ENCODE results near the gene AUTS2.

AUTS2 gene

GRCh38 chr7:69818636-69819332, 220.5 kb downstream of the AUTS2 start:
- Histone ChIP-seq H3K4me1 (ENCODE audit: control insufficient read depth in 1 of 2, insufficient read depth in 2 of 2, low read length in 2 of 2) (no peaks in the 10 kb centered on the region), H3K9ac (ENCODE audit: low read depth in 1 of 2, low read length in 2 of 2) (no peak overlapping the region), H3K4me3 (ENCODE audit: low read depth in 1 of 2, low read length in 2 of 2) (no peak overlapping the region), H3K36me3 (ENCODE audit: control insufficient read depth in 1 of 2, insufficient read depth in 2 of 2, low read length in 2 of 2) (no peaks in the 10 kb centered on the region), H3K9me3 (ENCODE audit: control insufficient read depth in 1 of 2, low read length in 2 of 2) (no peaks in the 10 kb centered on the region), H3K27ac (ENCODE audit: low read depth, low read length) (no peak overlapping the region), H3K27me3 (ENCODE audit: control insufficient read depth in 1 of 2, insufficient read depth in 2 of 2, low read length in 2 of 2) (no peaks in the 10 kb centered on the region)

GRCh38 chr7:69819333-69819705, 221.0 kb downstream of the AUTS2 start:
- H3K4me1 ChIP-seq (ENCODE audit: control insufficient read depth in 1 of 2, insufficient read depth in 2 of 2, low read length in 2 of 2) = no peaks in the 10 kb centered on the region
- no peak overlapping the region for H3K27ac ChIP-seq (ENCODE audit: low read depth, low read length)
- no peaks in the 10 kb centered on the region for H3K27me3 ChIP-seq (ENCODE audit: control insufficient read depth in 1 of 2, insufficient read depth in 2 of 2, low read length in 2 of 2)
- no peak overlapping the region for H3K9ac ChIP-seq (ENCODE audit: low read depth in 1 of 2, low read length in 2 of 2)
- no peak overlapping the region for H3K4me3 ChIP-seq (ENCODE audit: low read depth in 1 of 2, low read length in 2 of 2)
- no peaks in the 10 kb centered on the region for H3K36me3 ChIP-seq (ENCODE audit: control insufficient read depth in 1 of 2, insufficient read depth in 2 of 2, low read length in 2 of 2)
- H3K9me3 ChIP-seq (ENCODE audit: control insufficient read depth in 1 of 2, low read length in 2 of 2) = no peaks in the 10 kb centered on the region

DNA sequence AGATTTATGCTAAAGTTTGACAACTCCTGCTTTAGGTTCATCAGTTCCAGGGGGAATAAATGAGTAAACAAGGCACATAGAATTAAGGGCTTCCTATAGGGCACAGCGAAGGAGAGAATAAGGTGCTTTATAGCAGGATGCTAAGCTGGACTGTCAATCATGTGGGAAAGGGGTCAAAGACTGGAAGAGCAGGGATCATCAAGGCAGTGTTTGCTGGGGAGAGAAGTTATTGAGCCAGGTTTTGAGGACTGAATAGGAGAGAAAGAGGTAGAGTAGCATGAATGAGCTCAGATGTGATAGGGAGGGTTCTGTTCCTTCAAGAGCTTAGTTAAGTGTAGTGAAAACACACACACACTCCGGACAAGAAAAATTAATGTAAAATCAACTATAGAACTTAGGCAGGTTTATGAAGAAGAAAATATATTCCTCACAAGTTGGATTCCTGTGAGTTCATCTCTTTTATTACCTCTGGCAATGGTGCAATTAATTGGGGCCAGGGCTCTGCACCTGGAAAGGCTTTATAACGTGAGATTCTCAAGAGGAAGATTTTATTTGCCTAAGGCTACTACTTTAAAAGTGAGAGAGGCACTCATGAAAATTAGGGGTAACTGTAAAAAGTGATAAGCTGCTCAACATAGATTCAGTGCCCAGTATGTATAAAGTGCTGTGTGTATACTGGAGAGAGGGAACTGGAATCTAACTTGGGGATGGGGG, 222.4 kb downstream of the AUTS2 start:
- Histone ChIP-seq H3K9ac (ENCODE audit: low read depth in 1 of 2, low read length in 2 of 2) (no peak overlapping the region), H3K36me3 (ENCODE audit: control insufficient read depth in 1 of 2, insufficient read depth in 2 of 2, low read length in 2 of 2) (no peaks in the 10 kb centered on the region), H3K27ac (ENCODE audit: low read depth, low read length) (no peak overlapping the region), H3K4me3 (ENCODE audit: low read depth in 1 of 2, low read length in 2 of 2) (no peak overlapping the region), H3K27me3 (ENCODE audit: control insufficient read depth in 1 of 2, insufficient read depth in 2 of 2, low read length in 2 of 2) (no peaks in the 10 kb centered on the region), H3K4me1 (ENCODE audit: control insufficient read depth in 1 of 2, insufficient read depth in 2 of 2, low read length in 2 of 2) (peaks cover 0 to 6% of the 10 kb centered on the region in 2 donors), H3K9me3 (ENCODE audit: control insufficient read depth in 1 of 2, low read length in 2 of 2) (no peaks in the 10 kb centered on the region)

GRCh38 chr7:69822386-69822785, 224.1 kb downstream of the AUTS2 start:
- no peak overlapping the region for H3K27ac ChIP-seq (ENCODE audit: low read depth, low read length)
- H3K9me3 ChIP-seq (ENCODE audit: control insufficient read depth in 1 of 2, low read length in 2 of 2) = no peaks in the 10 kb centered on the region
- no peaks in the 10 kb centered on the region for H3K27me3 ChIP-seq (ENCODE audit: control insufficient read depth in 1 of 2, insufficient read depth in 2 of 2, low read length in 2 of 2)
- no peak overlapping the region for H3K9ac ChIP-seq (ENCODE audit: low read depth in 1 of 2, low read length in 2 of 2)
- no peak overlapping the region for H3K4me3 ChIP-seq (ENCODE audit: low read depth in 1 of 2, low read length in 2 of 2)
- no peaks in the 10 kb centered on the region for H3K36me3 ChIP-seq (ENCODE audit: control insufficient read depth in 1 of 2, insufficient read depth in 2 of 2, low read length in 2 of 2)
- peaks cover 0 to 6% of the 10 kb centered on the region in 2 donors for H3K4me1 ChIP-seq (ENCODE audit: control insufficient read depth in 1 of 2, insufficient read depth in 2 of 2, low read length in 2 of 2)

- Histone ChIP-seq H3K4me1 (ENCODE audit: control insufficient read depth in 1 of 2, insufficient read depth in 2 of 2, low read length in 2 of 2) (peaks cover 0 to 6% of the 10 kb centered on the region in 2 donors), H3K27ac (ENCODE audit: low read depth, low read length) (no peak overlapping the region), H3K27me3 (ENCODE audit: control insufficient read depth in 1 of 2, insufficient read depth in 2 of 2, low read length in 2 of 2) (no peaks in the 10 kb centered on the region), H3K9me3 (ENCODE audit: control insufficient read depth in 1 of 2, low read length in 2 of 2) (no peaks in the 10 kb centered on the region), H3K4me3 (ENCODE audit: low read depth in 1 of 2, low read length in 2 of 2) (no peak overlapping the region), H3K36me3 (ENCODE audit: control insufficient read depth in 1 of 2, insufficient read depth in 2 of 2, low read length in 2 of 2) (no peaks in the 10 kb centered on the region), H3K9ac (ENCODE audit: low read depth in 1 of 2, low read length in 2 of 2) (no peak overlapping the region)
Observed at GRCh38 chr7:69823151-69823744, 225.0 kb downstream of the AUTS2 start.

GRCh38 chr7:69825113-69825972, 227.1 kb downstream of the AUTS2 start:
- no peaks in the 10 kb centered on the region for H3K36me3 ChIP-seq (ENCODE audit: control insufficient read depth in 1 of 2, insufficient read depth in 2 of 2, low read length in 2 of 2)
- H3K27ac ChIP-seq (ENCODE audit: low read depth, low read length) = no peak overlapping the region
- no peak overlapping the region for H3K9ac ChIP-seq (ENCODE audit: low read depth in 1 of 2, low read length in 2 of 2)
- no peaks in the 10 kb centered on the region for H3K27me3 ChIP-seq (ENCODE audit: control insufficient read depth in 1 of 2, insufficient read depth in 2 of 2, low read length in 2 of 2)
- peaks cover 0 to 6% of the 10 kb centered on the region in 2 donors for H3K4me1 ChIP-seq (ENCODE audit: control insufficient read depth in 1 of 2, insufficient read depth in 2 of 2, low read length in 2 of 2)
- H3K4me3 ChIP-seq (ENCODE audit: low read depth in 1 of 2, low read length in 2 of 2) = no peak overlapping the region
- H3K9me3 ChIP-seq (ENCODE audit: control insufficient read depth in 1 of 2, low read length in 2 of 2) = no peaks in the 10 kb centered on the region

DNA sequence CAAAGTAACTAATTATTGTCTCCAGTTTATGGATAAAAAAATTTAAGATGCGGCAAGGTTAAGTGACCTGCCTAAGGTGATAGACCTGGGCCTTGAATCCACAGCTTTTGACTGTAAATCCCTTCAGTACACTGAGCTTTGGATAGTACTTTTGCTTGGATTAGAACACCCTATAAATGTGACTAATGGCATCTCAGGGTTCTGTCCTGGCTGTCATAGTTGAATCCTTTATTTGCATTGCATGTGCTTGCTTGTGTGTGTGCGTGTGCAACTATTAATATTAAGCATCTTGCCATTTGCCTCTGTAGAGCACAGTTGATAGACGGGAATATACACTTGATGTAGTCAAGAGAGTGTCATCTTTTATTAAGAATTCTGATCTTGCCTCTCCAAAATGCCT, 228.0 kb downstream of the AUTS2 start:
- Histone ChIP-seq H3K9me3 (ENCODE audit: control insufficient read depth in 1 of 2, low read length in 2 of 2) (no peaks in the 10 kb centered on the region), H3K36me3 (ENCODE audit: control insufficient read depth in 1 of 2, insufficient read depth in 2 of 2, low read length in 2 of 2) (no peaks in the 10 kb centered on the region), H3K27ac (ENCODE audit: low read depth, low read length) (no peak overlapping the region), H3K4me3 (ENCODE audit: low read depth in 1 of 2, low read length in 2 of 2) (no peak overlapping the region), H3K4me1 (ENCODE audit: control insufficient read depth in 1 of 2, insufficient read depth in 2 of 2, low read length in 2 of 2) (peaks cover 0 to 6% of the 10 kb centered on the region in 2 donors), H3K9ac (ENCODE audit: low read depth in 1 of 2, low read length in 2 of 2) (no peak overlapping the region), H3K27me3 (ENCODE audit: control insufficient read depth in 1 of 2, insufficient read depth in 2 of 2, low read length in 2 of 2) (no peaks in the 10 kb centered on the region)

GRCh38 chr7:69827140-69827539, 228.9 kb downstream of the AUTS2 start:
- no peaks in the 10 kb centered on the region for H3K27me3 ChIP-seq (ENCODE audit: control insufficient read depth in 1 of 2, insufficient read depth in 2 of 2, low read length in 2 of 2)
- H3K4me3 ChIP-seq (ENCODE audit: low read depth in 1 of 2, low read length in 2 of 2) = no peak overlapping the region
- peaks cover 0 to 6% of the 10 kb centered on the region in 2 donors for H3K4me1 ChIP-seq (ENCODE audit: control insufficient read depth in 1 of 2, insufficient read depth in 2 of 2, low read length in 2 of 2)
- H3K36me3 ChIP-seq (ENCODE audit: control insufficient read depth in 1 of 2, insufficient read depth in 2 of 2, low read length in 2 of 2) = no peaks in the 10 kb centered on the region
- H3K27ac ChIP-seq (ENCODE audit: low read depth, low read length) = no peak overlapping the region
- no peak overlapping the region for H3K9ac ChIP-seq (ENCODE audit: low read depth in 1 of 2, low read length in 2 of 2)
- no peaks in the 10 kb centered on the region for H3K9me3 ChIP-seq (ENCODE audit: control insufficient read depth in 1 of 2, low read length in 2 of 2)

DNA sequence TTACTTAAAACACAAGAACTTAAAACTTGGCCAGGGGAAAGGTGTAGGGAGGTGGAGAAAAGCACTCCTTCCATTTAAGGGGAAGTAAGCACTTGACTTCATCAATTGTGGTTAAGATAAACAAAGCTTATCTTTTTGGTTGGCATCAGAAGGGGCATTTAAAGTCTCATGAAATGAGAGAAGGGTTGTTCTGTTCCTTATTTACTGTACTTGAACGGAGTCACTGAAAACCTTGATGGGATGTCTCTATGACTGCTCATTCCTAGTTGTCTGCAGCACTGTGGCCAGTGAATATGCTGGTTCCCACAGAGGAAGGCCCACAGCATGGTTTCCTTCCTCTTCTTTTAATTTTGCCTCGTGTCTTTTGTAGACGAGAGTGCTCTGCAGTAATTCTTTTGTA, 229.3 kb downstream of the AUTS2 start:
- Histone ChIP-seq H3K4me3 (ENCODE audit: low read depth in 1 of 2, low read length in 2 of 2) (no peak overlapping the region), H3K27ac (ENCODE audit: low read depth, low read length) (no peak overlapping the region), H3K4me1 (ENCODE audit: control insufficient read depth in 1 of 2, insufficient read depth in 2 of 2, low read length in 2 of 2) (peaks cover 0 to 6% of the 10 kb centered on the region in 2 donors), H3K9ac (ENCODE audit: low read depth in 1 of 2, low read length in 2 of 2) (no peak overlapping the region), H3K9me3 (ENCODE audit: control insufficient read depth in 1 of 2, low read length in 2 of 2) (no peaks in the 10 kb centered on the region), H3K36me3 (ENCODE audit: control insufficient read depth in 1 of 2, insufficient read depth in 2 of 2, low read length in 2 of 2) (no peaks in the 10 kb centered on the region), H3K27me3 (ENCODE audit: control insufficient read depth in 1 of 2, insufficient read depth in 2 of 2, low read length in 2 of 2) (no peaks in the 10 kb centered on the region)

- no peaks in the 10 kb centered on the region for H3K27me3 ChIP-seq (ENCODE audit: control insufficient read depth in 1 of 2, insufficient read depth in 2 of 2, low read length in 2 of 2)
- no peak overlapping the region for H3K27ac ChIP-seq (ENCODE audit: low read depth, low read length)
- no peaks in the 10 kb centered on the region for H3K36me3 ChIP-seq (ENCODE audit: control insufficient read depth in 1 of 2, insufficient read depth in 2 of 2, low read length in 2 of 2)
- no peaks in the 10 kb centered on the region for H3K9me3 ChIP-seq (ENCODE audit: control insufficient read depth in 1 of 2, low read length in 2 of 2)
- no peak overlapping the region for H3K4me3 ChIP-seq (ENCODE audit: low read depth in 1 of 2, low read length in 2 of 2)
- no peaks in the 10 kb centered on the region for H3K4me1 ChIP-seq (ENCODE audit: control insufficient read depth in 1 of 2, insufficient read depth in 2 of 2, low read length in 2 of 2)
- no peak overlapping the region for H3K9ac ChIP-seq (ENCODE audit: low read depth in 1 of 2, low read length in 2 of 2)
Observed at GRCh38 chr7:69832356-69832755, 234.1 kb downstream of the AUTS2 start.
